GM18868 (cell line): ENCODE results near the gene OR2V1.
"Not testable (repeated sequence)": the region's sequence is repeated elsewhere in the genome, so short reads cannot be mapped to it uniquely, and the experiment has no call there.

ENCODE experiments used
- ATAC-seq: cut with Tn5 transposase; IDR thresholded peaks from one replicate; pipeline ENCODE4 v1.9.1; 2021; ENCODE audit warnings: mild to moderate bottlenecking, moderate library complexity; ENCODE audit not compliant: unreplicated experiment

OR2V1 gene

DNA sequence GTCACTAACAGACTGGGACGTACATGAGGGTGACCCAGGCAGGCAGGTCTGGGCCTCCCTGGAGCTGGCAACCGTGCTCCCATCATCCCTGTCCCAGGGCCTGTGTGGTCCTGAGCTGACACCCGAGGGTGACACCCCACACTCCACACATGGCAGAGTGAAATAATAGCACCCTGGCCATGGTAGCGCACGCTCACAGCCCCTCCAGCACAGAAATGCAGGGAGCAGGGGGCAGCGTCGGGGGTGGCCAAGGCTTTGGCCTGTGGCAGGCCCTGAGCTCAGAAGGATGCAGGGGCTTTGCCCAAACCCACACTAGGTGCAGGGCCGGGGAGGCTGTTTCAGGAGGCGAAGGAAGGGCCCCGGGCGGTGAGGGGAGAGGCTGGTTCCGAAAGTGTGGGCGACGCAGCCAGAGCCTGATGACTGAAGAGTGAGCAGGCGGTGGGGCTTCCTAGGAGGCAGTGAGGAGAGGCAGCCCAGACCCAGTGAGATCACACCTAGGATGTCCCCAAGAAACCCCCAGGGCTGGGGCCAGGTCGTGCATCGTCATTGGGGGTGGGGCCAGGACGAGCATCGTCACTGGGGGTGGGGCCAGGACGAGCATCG, 29.3 kb upstream of the OR2V1 start:
- ATAC-seq: peak; percentile 71

DNA sequence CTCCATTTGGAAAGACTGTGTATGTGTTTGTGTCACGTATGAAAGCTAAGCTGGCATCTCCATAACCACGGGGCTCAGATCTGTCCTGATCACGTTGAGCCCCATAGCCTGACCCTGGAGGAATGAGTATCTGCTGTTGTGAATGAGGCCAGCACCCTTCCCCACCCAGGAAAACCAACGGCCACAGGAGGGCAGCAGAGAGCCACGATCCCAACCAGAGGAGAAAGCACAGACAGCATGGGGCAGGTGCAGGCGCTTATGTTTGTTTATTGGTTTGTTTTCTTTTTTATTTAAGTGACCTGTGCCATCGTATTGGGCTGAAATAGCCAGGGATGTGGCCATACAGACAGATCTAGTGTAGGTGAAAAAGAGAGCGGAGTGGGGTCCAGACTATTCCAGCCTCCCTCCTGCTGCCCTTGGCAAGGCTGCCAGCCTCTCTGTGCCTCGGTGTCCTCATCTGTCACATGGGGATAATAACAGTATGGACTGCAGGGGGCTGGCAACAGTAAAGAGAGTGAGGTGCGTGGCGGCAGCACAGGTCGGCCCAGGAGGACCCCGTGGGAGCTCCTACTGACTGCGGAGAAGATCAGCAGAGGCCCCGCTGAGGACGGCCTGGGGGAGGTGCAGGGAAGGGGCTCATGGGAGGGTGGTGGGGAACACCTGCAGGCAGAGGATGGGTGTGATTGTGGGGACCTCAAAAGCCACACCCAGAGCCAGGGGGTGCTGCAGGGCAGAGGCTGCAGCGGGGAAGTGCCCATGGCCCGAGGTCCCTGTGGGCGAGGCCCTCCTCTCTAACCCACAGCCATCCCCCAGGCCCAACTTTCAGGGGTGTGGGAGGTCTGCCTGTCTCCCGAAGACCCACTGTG, 28.6 kb upstream of the OR2V1 start:
- ATAC-seq: peak; percentile 48

DNA sequence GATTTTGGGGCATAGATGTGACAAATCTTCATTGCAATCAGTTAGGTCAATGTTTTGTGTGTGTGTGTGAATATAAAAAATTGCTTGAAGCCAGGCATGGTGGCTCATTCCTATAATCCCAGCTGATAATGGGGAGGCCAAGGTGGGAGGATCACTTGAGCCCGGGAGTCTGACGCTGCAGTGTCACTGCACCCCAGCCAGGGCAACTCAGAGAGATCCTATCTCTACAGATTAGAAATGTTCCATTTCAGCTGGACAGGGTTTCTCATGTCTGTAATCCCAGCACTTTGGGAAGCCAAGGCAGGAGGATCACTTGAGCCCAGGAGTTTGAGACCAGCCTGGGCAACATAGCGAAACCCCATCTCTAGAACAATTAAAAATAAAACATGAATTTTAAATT, 27.9 kb upstream of the OR2V1 start:
- ATAC-seq: no peak

DNA sequence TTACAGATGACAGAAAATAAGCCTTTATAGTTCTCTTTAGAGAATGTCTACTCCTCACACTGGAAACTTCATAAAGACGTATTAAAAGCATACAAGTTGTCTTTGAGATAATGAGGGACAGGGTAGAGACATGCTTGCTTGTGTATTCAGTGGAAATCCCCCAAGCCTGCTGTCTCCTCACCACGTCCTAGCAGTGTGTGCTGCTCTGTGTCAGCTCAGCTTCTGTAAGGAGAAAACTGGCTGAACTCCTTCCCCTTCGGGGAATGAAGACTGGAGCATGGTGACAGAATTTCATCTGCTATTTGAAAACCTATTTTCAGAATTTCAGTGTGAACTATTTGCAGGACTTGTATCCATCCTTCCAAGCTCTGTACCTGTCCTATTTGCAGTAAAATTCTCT, 25.8 kb upstream of the OR2V1 start:
- ATAC-seq: no peak

DNA sequence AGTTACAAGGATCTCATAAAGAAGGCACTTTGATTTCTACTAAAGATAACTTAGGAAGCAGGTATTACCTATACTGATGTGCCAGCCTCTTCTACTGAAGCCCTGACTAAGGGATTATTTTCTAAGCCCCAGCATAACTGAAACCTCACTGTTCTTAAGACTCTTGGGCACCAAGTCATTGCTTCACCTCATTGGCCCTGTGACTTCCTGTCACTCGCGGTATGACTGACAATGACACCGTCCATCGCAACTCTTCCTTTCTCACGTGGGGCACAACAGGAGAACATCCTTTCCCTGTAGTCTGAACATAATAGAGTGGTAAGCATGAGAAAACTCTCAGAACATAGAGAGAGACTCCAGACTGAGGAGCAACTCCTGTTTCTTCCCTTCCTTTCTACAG, 22.8 kb upstream of the OR2V1 start:
- ATAC-seq: no peak

DNA sequence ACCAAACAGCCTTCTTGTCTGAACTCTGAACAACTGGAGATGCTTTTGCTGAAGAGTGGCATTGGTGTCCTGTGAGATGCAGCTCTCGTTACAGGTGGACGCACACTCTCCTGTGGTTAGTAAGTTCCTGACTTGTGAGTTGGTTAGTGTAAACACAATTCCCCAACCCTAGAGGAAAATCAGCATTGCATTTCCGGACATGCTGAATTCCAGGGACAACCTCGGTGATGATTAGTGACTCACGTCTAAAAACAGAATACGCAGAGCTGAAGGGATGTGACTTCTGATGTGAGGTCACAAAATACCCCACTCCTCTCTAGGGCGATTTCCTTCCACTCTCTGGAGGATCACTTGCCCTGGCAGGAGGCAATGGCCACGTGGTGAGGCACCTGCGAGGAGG, 21.4 kb upstream of the OR2V1 start:
- ATAC-seq: no peak

DNA sequence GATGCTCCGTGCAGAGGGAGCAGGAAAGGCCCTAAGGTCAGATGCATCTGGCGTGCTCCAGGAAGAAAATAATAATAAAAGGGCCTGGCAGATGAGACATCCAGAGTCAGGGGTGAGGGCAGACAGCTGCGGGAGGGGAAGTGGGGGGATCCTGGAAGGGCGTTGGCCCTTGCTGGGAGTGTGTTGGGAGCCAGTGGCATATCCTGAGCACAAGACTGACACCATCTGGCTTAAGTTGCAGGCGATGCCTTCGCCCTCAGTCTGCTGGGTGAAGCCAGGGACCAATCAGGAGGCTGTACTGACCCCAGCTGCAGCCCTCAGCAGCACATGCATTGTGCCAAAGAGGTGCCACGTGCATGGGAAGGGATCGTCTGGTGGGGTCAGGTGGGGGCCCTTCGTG, 20.2 kb upstream of the OR2V1 start:
- no peak for ATAC-seq

DNA sequence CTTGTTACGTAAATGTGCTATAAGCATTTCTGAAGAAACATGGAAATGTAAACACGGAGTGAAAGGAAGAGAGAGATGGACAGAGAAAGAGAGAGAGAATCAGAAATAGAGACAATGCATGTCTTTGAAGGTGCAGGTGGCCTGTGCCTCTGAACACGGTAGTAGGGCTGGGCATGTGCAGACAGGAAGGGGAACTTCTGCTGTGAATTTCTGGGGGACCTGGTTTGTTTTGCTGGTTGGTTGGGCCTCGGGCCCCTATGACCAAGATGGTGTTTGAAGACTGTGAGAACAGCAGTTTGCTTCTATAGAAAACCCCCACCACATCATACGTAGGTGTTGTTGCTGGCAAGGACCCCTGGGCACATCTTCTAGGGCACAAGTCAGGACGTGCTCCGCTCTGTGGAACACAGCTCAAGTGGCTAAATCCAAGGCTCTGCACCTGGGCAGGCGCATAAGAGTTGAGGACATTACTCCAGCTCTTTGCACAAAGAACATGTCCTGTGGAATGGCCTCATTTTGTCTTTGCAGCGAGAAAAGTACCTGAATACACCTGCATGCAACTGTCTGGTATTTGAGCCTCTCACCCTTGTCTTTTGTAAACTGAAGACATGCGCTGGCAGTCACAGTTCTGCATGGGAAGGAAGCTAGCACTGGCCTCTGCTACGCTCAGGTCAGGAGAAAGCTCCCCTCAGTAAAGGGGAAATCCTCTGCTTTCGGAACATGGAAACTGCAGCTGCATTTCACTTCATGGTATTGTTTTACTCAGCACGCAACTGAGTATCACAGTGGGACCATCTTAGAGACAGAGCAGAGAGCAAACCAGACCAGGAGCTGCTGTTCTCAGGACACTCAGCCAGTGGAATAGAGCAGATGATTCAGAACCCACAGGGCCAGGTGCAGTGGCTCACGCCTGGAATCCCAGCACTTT, 19.1 kb upstream of the OR2V1 start:
- ATAC-seq: peak; percentile 73

DNA sequence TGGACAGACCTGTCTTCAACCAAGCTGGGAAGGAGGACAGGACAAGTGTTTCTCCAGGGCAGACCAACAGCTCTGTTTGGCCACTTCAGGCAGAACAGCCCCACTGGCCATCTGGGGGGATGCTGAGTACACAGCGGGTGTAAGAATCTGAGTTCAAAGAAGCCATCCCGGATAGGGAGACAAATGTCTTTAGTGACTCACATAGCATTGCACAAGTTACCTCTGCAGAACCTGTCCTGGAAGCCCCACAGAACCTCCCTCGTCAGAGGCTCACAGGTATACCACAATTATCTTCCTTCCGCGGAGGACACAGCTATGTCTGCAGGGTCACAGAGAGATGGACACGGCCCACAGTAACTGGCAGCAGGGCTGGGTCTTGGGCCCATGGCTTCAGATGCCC, 18.4 kb upstream of the OR2V1 start:
- ATAC-seq: no peak

DNA sequence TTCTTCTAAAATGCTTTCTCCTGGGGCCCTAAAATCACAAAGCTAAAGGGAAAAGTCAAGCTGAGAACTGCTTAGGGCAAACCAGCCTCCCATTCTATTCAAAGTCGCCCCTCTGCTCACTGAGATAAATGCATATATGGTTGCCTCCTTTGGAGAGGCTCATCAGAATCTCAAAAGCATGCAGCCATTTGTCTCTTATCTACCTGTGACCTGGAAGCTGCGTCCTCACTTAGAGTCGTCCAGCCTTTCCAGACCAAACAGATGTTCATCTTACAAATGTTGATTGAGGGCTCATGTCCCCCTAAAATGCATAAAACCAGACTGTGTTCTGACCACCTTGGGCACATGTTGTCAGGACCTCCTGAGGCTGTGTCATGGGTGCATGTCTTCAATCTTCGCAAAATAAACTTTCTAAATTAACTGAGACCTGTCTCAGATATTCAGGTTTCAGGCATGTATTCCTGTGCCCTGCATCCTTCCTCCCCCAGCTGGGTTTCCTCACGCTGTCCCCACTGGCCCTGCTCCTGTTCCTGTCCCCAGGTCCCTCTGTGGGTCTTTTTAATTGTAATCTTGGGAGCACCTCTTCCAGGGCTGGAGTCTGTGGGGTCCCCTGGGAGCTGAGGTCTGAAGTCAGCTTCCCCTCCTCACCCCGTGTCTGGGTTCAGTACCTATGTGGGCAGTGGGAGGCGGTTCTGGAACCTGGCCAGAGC, 16.1 kb upstream of the OR2V1 start, which contains the start of gene OR2V2:
Gene OR2V2, plus strand, starts transcription at position 660 of the 710 bp plus-strand sequence. CDS start 7,357 bp downstream, outside the sequence.
- not testable (repeated sequence) for ATAC-seq

DNA sequence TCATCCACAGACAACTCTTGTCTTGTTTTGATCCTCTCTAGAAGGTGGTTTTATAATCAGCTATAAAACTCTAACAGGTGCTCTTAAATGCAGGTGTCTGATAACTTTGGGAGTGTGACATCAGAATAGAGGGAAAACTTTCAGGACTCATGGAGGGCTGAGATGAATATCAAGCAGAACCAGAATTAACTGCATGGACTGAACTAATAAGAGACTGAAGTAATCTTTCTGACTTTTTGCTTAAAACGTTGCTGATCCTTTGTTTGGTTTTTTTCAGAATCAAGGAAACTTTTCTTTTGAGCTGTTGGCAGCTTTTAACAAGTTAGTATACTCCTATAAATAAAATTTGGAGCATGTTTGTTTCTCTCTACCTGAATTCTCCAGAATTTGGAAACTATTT, 14.2 kb upstream of the OR2V1 start:
- no peak for ATAC-seq

DNA sequence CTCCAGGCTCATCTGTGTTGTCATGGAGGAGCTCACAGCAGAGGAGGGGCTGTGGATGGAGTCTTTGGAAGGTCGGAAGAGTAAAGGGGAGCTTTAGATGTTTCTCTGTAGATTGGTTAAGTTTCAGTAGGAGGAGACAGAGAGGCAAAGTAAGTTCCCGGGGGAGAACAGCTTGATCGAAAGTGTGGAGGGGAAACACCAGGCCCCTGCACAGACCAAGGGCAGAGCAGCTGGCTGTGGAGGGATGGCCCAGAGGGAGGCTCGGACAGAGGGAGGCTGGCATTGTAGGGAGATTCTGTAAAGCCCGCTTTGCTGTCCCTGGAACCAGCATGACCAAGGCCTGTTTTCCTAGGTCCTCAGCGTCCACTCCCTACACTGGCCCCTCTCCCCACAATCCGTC, 11.1 kb upstream of the OR2V1 start:
- ATAC-seq: no peak

DNA sequence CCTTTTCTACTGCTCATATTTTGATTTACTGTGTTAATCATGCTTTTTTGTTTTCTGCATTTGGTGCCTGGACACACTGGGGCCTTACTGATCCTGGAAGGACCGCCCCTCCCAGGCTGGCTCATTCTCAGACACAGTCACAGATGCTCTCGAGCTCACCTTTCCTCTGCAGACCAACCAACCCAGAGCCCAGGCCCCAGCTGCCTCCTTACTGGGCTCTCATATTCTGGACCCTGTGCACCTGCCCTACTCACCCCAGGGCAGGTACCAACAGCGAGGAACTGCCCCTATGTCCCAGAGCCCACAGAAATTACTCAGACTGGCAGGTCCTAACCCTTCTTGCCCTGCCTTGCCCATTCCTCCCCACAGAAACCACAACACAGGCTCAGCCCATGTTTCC, 9.8 kb upstream of the OR2V1 start:
- ATAC-seq: no peak

DNA sequence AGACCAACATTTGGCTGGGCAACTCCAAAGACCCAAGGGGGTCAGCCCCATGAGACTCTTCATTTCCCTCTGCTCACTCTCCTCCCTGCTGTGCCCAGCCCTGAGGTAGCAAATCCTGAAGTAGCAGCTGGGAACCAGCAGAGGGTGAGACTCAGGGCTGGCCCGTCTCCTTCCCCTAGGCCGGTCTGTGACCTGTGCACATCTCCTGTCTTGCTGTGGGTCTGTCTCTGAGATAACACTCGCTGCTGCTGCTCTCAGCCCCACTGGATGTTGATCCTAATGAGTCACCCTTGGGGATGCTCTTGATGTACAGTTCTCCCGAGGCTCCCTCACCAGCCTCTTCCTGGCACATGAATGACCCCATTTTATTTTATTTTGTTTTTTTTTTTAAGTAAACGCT, 7.3 kb upstream of the OR2V1 start:
- ATAC-seq: no peak

DNA sequence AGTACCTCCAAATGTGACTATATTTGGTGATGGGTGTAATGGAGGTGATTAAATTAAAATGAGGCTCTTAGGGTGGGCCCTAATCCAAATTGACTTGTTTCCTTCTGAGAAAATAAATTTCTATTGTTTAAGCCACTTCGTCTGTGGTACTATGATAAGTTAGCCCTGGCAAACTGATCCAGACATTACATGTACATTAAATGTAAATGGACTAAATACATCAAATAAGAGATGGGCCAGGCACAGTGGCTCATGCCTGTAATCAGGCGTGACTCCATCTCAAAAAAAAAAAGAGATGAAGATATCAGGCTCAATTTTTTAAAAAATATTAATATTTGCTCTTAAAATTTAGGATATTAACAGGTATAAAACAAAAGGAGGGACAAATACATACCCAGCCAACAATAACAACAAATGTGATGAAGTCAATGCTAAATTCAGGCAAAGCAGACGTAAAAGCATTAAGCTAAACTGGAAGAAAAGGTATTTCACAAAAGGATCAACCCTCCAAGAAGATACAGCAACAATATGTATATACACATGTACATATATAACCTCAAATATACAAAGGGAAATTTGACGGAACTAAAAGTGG, 5.5 kb upstream of the OR2V1 start:
- no peak for ATAC-seq

DNA sequence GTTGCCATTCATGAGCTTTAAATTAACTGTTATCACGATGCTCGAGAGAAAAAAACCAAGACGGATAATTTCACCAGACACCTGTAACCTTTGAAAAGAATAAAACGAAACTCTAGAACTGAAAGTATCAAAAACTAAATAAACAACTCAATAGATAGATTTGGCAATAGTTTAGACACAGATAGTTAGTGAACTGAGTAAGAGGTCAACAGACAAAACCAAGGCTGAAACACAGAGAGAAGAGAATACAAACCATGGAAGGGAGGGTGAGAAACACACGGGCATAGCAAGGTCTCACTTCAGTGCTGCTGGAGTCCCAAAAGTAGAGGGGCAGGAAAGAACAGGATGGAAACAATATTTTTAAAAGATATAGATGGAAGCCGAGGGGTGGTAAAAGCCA, 3.3 kb upstream of the OR2V1 start:
- ATAC-seq: no peak

DNA sequence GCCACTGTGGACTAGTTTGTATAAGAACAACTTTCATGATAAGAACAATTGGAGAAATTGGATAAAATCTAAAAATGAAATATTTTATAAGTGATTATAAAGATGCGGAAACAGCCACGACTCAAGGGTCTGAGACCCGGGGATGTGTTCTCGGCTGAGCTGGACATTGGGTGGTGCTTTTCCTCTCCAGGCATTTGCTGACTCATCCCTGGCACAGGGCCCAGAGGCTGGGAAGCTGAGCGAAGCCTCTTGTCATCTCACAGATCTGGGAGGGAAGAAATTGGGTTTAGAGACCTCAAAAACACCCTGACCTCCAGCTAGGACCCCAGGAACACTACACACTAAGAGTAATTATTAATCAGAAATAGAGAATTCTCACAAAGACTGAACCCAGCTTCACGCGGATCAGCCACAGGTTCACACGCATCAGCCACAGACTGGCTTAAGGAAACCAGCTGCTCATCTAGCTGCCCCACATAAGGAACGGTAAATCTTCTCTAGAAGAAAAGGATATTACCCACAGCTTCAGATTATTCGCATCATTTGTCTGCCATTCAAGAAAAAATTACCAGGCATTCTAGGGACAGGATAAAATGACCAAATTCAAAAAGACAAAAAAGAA, 2.8 kb upstream of the OR2V1 start:
- ATAC-seq: no peak

DNA sequence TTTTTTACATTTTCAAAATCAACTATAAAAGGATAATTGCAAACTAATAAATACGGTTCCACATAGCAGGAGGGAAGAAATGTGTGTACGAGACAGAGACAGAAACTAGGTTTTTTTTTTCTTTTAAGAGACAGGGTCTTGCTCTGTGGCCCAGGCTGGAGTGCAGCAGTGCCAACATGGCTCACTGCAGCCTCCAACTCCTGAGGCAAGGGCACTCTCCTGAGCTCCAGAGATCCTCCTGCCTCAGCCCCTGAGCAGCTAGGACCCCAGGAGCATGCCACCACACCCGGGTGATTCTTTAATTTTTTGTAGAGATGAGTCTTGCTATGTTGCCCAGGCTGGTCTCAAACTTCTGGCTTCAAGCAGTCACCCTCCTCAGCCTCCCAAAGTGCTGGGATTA, 2.1 kb upstream of the OR2V1 start:
- no peak for ATAC-seq

DNA sequence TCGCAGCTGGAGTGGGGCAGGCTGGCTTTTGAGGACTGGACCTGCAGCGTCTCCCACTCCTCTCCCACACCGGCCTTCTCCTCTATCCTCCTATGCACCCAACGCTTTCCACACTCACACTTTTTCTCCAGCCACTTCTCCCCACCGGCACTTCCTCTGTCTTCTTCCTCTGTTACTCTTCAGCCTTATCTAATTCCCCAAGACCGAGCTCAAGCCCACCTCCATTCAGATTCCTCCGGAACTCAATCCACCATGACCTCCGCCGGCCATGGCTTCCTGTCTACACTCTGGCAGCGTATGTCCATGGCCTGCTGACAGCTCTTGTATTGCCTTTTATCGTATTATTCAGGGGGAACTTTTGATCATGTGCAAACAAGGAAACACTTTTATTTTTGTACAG, 545 bp upstream of the OR2V1 start:
- ATAC-seq: no peak

DNA sequence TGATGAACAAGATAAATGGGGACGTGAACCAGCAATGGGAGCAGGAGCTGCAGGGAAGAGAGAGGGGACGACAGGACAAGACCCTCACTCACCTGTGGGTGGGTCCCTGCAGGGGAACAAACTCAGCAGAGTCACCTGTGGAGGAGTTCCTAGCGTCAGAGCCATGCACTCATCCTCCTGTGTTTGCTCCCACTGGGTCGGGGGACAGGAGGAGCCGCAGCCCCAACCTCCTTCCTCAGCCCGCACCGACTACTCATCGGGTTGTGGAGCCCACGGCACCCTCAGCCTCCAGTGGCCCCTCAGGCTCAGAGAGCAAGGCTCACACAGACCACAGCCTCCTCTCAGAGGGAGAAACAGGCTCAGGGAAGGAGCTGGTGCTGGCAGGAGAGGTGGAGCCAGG, 888 bp downstream of the OR2V1 start:
- ATAC-seq: not testable (repeated sequence)
